Midbrain (tissue), 1 donor: ENCODE measurements around the gene VASN.

Source experiments
- DNase-seq: peaks from one replicate; lab custom pipeline; 2025; lab: John Stamatoyannopoulos, UW

The VASN gene

DNA sequence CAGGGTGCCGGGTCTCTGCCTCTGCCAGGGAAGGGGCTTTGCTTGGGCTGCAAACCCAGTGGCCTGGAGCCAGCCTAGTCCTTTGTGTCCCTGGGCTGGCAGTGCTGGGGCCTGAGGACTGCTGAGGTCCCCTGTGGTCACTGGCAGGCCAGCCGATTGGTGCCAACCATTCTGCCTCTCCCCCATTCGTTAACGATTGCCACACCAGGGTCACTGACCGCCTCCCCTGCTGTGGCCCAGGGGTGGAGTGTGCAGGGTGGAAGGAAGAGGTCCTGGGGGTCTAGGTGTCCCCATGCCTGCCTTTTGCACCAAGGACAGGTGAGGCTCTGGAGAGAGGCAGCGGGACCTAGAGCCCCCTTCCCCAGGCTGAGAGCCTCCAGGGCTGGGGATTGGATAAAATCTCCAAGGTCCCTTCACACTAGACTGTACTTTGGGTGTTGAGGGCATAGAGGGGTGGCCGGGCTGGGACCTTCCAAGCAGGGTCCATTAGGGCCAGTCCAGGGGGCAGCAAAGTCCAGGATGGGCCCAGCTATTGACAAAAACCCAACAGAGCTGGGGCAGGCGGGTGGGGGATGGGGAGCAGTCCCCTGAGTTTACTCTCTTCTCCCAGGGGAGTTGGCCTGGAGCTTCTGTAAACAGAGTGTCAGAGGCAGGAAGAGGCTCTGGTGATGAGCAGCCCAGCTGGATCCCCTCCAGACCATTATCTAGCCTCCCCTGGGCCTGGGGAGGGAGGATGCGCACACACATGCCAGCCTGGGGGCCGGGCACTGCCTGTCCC is 1.1 kb downstream of the VASN start:
- peak; percentile 31 for DNase-seq

DNA sequence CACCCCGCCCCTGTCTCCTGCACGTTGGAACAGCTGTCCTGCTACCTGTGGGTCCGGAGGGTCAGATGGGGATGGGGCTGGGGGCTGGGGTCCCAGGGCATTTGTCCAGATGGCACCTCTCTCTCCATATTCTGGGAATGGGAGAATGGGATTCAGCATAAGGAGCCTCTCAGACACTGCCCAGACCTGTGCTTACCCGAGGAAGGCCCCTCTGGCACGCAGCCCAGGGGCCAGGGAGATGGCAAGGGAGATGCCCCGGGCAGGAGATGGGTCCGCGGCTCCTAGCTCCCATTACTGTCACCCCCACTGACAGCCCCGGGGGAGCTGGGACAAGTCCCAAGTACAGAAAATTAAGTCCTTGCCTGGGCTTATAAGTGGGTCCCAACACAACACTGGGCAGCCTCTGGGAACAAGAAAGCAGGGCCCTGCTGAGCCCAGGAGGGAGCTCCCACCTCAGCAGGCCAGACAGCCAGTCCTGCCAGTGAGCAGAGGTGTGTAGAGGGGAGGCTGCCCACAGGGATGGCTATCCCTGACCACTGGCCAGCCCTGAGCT is 1.8 kb downstream of the VASN start:
- no peak for DNase-seq

DNA sequence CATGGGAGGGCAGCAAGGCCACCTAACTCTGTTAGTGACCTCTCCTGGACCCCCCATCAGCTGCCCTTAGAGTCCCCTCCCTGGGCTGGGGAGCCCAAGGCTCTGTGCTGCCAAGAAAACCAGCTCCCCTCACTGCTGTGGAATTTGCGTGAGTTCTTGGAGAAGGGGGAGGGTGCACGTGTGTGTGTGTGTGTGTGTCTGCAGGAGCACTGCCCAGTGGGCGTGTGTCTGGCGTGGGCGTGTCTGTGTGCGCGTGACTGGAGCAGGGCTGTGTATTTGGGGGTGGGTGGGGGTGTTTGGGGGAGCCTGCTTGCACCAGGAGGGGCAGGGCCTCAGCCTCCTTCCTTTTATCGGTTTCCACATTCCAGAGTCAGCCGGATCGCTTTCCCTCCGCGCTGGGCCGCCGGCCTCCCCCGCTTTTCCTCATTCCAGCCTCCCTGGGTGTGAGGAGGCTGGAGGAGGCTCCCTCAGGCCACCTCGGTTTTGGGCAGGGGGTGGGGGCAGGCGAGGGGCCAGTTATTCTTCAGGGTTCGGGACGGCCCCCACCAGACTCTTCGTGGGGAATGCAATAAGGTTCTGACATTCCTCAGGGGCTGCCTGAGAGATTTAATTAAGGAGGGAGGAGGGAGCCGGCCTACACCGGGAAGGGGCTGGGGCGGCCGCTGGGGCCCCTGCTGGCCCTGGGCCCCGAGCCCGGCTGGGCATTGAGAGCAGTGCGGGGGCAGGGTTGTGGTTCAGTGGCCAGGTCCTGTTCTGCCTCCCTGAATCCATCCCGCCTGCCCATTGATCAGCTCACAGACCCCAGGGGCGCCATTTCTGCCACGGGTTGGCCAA is 2.5 kb downstream of the VASN start:
- peak; percentile 34 for DNase-seq

DNA sequence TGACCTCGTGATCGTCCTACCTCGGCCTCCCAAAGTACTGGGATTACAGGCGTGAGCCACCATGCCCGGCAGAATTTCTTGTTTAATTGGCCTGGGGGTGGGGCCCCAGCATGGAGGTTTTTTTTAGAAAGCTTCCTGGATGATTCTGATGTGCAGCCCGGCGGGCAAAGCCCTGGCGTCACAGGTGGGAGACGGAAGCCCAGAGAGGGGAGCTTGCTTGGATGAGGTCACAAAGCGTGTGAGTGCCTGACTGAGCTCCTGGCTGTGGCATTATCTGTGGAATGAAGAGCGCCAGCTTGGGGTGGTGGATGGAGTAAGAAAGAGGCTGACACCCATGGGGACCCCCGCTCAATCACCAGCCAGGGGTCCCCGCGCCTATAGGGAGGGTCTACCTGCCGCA is 4.1 kb downstream of the VASN start:
- DNase-seq: no peak

DNA sequence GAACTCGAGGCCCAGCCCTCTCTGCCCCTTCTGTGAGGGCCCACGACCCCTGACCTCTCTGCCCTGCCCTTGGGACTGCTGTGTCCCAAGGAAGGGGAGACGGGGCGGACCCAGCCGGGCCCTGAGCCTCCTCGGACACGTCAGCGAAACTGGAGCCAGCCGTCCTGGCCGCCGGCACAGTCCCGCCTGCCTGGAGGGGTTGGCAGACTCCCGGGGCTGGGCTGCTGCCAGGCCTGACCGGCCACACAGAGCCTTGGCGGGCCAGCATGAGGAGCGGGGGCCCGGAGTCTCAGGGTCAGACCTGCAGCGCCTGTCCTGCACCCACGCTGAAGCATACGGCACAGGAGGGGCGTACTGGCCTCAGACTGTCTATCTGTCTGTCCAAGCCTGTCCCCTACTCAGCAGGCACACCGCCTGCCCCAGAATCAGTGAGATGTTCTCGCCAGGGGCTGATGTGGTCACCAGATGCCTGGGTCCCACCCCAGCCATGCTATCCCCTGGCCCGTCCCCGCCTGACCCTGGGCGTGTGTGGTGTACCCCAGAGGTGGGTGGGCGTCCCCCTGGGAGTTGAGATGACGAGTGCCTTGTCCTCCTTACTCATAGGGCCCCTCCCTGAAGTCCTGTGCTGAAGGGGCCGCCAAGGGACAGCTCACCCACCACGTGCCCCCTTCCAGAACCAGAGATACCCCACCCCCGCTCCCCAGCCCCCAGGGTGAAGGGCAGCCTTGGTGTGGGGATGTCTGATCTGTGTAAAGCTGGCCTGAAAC is 4.7 kb downstream of the VASN start:
- peak; percentile 83 for DNase-seq

DNA sequence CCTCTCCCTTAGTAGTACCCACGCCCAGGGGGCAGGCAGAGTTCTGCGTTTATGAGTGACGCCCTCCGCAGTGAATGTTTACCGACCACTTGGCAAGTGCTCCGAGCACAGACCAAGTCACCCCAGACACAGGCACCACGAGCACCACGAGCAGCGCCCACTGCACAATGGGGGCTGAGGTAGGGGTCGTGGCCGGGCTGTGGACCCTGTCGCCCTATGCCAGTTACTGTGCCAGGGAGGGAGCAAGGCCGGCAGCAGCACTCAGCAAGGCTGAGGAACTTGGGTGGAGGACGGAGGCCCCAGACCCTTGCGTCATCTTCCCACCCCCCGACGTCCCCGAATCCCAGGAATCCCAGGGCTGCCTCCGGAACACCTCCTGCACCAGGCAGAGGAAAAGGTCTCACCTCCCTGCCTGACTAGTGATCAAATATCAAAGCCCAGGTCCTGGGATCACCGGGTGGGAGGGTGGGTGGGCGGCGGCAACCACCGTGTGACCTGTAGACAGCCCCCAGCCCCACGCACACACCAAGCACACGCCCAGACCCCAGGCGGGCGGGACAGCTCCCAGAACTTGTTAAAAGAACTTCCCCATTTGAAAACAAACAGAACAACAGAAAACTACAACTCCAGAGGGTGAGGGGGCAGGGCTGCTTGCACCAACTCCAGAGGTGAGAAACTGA is 5.4 kb downstream of the VASN start:
- DNase-seq: no peak

DNA sequence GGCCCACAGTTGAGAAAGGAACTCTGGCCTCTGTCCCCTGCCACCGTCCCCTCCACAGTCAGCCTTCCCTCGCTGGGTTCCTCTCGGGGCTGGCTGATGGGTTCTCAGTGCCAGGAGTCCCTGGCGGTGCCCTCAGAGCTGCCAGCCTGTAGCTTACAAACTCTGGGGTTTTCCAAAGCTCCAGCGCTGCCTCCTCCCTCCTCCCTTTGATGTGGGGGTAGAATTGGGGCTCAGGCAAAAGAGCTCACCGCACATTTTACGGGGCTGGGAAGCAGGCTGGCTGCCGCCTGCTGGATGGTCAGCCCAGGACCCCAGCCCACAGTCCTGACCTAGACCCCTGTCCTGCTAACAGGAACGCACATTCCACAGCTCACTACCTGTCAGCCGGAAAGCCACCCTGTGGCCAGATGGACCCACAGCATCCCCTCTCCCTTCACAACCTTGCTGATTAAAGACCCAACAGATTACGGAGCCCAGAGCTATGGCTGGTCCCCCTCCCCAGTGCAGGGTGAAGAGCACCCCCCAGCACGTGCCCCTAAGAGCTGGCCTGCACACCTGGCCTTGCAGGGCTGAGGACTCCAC is 6.0 kb downstream of the VASN start:
- peak; percentile 26 for DNase-seq

DNA sequence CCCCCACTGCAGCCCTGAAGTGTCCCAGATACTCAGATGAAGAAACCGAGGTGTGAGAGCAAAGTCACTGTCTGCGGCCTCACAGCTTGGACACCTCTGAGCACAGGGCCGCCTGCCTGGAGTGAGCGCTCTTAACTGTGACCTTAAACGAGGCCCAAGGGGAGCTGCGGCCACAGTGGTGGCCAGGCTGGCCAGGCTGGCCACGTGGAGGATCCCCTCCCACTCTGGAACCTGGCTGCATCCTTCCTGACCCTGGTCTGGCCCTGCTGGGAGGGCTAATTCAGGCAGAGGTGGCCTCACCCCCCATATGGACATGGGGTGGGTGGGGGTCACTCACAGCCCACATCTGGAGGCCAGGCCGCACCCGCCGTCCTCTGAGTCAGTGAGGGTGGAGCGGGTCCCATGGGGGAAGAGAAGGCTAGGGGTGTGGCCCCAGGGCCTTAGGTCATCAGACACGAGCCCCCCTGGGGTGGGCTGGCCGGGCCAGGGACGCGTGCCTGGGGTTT is 6.6 kb downstream of the VASN start:
- DNase-seq: no peak

DNA sequence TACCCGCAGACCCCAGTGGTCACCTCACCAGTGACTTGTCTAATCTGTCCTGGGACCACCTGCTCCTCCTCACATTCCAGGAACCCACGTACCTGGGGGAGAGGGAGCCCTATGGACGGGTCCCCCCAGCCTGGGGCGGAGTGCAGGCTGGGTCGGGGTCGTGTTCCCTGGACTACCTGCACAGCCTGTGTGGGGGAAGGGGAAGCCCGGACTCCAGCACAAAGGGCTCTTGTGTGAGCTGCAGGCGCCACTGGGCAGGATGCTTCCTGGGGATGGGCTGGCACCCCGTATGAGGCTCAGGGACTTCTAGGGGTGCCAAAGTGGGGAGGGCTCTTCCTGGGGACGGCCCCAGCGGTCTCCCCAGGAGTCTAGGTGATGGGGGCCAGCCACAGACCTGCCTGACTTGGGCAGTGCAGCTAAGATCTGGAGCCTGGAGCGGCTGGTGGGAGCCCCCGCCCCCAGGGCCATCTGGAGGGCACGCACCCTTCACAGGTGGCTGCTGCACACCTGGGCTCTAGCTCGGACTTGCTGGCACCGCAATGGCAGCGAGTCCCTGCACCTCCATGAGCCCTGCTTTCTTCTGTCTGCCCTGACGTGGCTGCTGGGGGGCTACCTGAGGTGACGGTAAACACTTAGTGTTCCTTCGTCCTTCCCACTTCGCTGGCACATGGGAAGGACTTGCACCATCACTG is 7.5 kb downstream of the VASN start:
- DNase-seq: no peak

DNA sequence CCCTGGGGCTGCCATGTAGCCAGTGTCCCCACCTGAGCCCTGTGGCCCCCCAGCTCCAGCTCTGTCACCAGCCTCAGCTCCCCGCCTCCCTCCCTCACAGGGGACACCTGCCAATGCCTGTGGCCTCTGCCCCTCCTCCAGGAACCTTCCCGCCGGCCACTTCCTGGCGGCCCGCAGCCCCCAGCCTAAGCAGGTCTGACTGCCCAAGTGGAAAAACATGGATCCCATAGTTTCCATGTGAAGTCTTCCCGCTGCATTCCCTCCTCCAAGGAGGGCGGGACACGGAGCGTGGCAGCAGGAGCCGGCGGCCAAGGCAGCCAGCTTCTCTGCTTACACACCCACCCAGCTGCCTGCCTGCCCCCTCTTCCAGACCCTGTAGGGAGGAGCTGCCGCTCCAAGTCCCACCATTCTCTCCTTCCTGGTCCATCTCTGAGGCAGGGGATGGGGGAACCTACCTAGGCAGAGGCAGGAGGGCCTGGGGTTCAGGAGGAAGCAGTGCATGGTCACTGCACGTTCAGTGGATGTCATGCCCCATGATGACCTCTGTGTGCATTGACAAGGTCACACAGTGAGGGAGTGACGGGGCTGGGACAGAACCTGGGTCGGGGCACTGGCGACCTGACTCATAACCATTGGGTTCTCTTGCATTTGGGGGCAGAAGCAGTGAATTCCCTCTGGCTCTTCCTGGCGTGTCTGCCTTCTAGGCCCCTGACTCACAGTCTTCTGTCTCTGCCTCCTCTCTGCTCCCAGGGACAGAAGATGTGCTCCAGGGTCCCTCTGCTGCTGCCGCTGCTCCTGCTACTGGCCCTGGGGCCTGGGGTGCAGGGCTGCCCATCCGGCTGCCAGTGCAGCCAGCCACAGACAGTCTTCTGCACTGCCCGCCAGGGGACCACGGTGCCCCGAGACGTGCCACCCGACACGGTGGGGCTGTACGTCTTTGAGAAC is 8.7 kb downstream of the VASN start:
- no peak for DNase-seq

DNA sequence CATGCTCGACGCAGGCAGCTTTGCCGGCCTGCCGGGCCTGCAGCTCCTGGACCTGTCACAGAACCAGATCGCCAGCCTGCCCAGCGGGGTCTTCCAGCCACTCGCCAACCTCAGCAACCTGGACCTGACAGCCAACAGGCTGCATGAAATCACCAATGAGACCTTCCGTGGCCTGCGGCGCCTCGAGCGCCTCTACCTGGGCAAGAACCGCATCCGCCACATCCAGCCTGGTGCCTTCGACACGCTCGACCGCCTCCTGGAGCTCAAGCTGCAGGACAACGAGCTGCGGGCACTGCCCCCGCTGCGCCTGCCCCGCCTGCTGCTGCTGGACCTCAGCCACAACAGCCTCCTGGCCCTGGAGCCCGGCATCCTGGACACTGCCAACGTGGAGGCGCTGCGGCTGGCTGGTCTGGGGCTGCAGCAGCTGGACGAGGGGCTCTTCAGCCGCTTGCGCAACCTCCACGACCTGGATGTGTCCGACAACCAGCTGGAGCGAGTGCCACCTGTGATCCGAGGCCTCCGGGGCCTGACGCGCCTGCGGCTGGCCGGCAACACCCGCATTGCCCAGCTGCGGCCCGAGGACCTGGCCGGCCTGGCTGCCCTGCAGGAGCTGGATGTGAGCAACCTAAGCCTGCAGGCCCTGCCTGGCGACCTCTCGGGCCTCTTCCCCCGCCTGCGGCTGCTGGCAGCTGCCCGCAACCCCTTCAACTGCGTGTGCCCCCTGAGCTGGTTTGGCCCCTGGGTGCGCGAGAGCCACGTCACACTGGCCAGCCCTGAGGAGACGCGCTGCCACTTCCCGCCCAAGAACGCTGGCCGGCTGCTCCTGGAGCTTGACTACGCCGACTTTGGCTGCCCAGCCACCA is 9.7 kb downstream of the VASN start:
- DNase-seq: peak; percentile 60

DNA sequence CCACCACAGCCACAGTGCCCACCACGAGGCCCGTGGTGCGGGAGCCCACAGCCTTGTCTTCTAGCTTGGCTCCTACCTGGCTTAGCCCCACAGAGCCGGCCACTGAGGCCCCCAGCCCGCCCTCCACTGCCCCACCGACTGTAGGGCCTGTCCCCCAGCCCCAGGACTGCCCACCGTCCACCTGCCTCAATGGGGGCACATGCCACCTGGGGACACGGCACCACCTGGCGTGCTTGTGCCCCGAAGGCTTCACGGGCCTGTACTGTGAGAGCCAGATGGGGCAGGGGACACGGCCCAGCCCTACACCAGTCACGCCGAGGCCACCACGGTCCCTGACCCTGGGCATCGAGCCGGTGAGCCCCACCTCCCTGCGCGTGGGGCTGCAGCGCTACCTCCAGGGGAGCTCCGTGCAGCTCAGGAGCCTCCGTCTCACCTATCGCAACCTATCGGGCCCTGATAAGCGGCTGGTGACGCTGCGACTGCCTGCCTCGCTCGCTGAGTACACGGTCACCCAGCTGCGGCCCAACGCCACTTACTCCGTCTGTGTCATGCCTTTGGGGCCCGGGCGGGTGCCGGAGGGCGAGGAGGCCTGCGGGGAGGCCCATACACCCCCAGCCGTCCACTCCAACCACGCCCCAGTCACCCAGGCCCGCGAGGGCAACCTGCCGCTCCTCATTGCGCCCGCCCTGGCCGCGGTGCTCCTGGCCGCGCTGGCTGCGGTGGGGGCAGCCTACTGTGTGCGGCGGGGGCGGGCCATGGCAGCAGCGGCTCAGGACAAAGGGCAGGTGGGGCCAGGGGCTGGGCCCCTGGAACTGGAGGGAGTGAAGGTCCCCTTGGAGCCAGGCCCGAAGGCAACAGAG is 10.5 kb downstream of the VASN start:
- no peak for DNase-seq

DNA sequence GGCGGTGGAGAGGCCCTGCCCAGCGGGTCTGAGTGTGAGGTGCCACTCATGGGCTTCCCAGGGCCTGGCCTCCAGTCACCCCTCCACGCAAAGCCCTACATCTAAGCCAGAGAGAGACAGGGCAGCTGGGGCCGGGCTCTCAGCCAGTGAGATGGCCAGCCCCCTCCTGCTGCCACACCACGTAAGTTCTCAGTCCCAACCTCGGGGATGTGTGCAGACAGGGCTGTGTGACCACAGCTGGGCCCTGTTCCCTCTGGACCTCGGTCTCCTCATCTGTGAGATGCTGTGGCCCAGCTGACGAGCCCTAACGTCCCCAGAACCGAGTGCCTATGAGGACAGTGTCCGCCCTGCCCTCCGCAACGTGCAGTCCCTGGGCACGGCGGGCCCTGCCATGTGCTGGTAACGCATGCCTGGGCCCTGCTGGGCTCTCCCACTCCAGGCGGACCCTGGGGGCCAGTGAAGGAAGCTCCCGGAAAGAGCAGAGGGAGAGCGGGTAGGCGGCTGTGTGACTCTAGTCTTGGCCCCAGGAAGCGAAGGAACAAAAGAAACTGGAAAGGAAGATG is 11.2 kb downstream of the VASN start:
- no peak for DNase-seq

DNA sequence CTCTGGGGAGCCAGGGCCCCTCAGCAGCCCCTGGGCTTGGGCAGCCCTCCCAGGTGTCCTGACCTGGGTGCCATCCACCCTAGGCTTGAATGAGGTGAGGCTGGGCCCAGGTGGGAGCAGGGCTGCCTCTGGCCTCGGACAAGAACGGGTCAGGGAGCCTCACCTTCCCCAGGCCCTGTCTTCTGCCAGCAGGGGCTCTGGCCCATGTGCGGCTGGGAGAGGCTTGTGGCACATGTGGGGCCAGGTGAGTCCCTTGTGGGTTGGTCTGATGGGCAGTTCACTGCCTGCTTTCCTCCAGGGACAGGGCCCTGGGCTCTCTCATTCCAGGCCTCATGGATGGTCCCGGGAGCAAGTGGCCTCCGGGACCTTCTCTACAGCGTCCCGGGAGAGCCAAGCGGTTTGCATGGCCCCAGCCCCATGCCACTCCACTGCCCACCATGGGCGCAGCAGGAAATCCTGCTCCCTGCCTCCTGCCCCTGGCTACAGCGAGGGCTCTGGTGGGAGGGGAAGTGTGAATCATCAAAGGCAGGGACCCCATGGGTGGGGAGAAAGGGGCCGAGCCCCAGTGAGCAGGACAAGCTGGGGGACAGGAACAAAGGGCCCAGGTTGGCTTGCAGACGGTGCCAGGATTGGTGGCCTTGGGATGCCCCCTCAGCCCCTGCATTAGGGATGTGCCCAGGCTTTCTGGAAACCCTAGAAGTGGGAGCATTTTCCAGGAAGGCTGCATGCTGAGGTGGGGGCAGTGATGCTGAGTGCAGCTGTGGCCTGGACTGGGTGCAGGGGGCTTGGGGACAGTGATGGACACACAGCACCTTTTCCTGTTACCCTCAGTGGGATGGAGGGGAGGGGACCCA is 12.2 kb downstream of the VASN start:
- no peak for DNase-seq

DNA sequence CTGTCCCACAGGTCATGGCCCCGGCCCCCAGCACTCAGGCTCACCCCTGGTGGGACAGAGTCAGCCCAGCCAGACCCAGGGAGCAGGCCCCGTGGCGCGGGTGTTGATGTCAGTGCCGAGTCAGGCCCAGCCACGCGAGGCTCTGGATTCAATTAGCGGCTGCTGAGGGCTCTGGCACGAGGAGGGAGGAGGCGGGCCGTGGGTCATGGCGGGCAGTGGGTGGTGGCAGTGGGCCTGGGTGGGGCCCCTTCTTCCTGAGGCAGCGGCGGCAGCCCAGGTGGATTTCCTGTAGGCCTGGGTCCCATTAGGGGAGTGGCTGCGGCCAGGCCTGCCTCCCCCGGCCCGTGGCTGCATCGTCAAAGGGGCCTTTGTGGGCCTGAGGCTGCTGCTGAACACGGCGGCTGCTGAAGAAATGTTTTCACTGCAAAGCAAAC is 12.9 kb downstream of the VASN start:
- DNase-seq: no peak
